HG03439 (cell line): ENCODE results near the gene DISP3.

ENCODE experiments used
- ATAC-seq: cut with Tn5 transposase; IDR thresholded peaks from one replicate; pipeline ENCODE4 v1.9.1; 2021; ENCODE audit warnings: mild to moderate bottlenecking, moderate library complexity; ENCODE audit not compliant: unreplicated experiment

The DISP3 gene

DNA sequence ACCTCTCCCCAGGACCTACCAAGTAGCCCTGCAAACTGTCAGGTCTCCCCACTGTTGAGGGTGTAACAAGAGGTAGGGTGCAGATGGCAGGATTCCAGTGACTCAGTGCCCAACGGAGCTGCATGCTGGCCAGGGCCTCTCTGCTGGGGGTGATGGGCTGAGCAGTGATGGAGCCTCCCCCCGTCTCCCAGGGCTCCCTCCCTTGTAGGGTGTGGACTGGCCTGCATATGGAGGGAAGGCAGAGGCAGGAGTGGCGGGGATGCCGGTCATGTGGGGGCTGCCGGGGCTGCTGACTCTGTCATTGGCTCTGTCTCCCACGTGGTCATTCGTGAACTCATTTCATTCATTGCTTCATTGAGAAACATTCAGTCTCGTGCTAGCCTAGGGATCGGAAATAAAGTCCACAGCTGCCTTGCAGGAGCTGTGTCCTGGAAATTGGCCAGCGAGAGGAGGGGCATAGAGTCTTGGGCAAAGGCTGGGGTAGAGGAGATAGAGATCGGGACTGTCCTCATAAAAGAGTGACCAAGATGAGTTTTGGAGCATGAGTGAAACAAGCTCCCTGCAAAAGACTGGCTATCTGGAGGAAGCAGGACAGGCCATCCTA, 22.9 kb upstream of the DISP3 start:
- no peak for ATAC-seq

- ATAC-seq: no peak
Observed at GRCh38 chr1:11456965-11457364, 22.0 kb upstream of the DISP3 start.

DNA sequence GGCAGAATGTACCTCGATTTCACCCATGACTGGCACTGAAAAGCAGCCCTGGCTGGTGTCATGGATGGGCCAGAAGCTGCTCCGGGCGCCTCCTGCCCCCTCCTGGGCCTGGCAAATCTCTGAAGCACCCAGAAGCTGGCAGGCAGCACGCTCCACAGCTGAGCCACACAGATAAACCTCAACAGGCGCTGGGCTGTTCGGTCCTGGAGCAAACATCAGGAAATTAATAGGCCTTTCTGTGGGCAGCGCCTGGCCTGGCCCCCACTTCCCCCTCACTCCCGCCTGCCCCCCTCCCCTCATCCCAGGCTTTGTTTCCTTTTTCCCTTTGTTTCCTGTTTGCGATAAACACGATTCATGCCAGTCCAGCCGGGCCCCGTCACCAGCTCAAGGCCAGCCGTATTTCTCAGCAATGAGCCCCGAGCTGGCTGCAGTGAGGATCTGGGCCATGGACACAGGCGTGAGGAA, 20.1 kb upstream of the DISP3 start:
- ATAC-seq: no peak

- ATAC-seq: no peak
Observed at GRCh38 chr1:11461531-11462137, 17.3 kb upstream of the DISP3 start.

DNA sequence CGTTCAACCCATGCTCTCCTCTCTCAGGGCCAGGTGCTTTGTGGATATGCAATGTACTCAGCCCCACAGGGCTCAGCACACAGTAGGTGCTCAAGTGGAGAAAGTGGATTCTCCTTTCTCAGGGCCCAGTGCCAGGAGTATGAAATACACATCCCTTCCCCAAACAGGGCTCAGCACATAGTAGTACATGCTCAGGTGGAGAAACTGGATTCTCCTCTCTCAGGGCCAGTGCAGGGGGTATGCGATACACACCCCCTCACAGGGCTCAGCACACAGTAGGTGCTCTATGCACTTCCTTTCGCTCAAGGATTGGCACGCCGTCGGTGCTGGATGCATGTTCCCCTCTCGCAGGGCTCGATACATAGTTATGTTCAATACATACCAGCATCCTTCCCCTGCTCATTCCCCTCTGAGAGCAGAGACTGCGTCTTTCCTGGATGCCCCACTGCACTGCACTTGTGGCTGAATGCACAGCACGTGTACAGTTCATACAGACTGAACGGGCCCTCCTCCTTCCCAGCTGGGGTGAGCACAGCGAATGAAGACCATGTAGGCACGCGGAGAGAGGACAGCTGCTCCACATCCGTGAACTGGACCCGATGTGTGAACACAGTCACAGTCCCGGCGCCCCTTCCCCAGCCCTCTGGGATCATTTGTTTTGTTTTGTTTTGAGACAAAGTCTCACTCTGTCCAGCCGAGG, 16.6 kb upstream of the DISP3 start:
- no peak for ATAC-seq

- ATAC-seq: no peak
Observed at GRCh38 chr1:11463177-11463576, 15.8 kb upstream of the DISP3 start.

GRCh38 chr1:11465307-11465706, 13.6 kb upstream of the DISP3 start:
- no peak for ATAC-seq

DNA sequence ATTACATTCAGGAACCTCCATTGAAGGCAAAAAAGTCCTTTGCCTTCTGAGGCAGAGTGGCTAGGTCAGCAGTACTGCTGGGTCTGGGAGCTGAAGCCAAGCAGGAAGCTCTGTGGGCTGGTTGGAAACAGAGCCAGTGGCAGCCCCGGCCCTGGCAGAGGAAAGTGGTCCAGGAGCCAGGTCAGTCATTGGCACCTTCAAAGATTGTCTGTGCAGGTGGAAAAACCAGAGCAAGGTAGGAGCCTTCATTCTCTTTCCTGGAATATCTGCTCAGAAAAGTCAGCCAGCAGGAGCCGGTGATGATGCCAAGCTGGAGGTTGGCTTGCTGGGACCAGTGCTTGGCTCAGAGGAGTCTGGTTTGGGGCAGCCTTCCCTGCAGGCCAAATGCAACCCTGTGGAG, 12.5 kb upstream of the DISP3 start:
- no peak for ATAC-seq

GRCh38 chr1:11468878-11469277, 10.1 kb upstream of the DISP3 start:
- no peak for ATAC-seq

DNA sequence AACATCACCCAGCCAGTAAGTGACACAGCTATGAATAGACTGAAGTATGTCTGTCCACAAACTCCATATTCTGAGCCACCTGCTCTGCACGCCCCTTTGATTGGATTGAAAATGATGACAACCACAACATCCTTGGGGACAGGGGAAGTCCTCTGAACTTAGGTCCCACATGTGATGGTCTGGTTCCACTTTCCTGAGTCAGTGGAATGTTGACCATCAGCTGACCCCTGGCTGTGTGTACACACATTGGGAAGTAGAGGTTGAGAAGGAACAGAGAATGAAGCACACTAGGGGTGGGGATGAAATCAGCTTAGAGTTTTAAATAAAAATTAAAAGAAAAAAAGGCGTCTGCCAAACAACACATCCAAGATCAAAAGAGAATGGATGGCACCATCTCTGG, 8.0 kb upstream of the DISP3 start:
- no peak for ATAC-seq

- ATAC-seq: no peak
Observed at GRCh38 chr1:11471473-11471872, 7.5 kb upstream of the DISP3 start.

- no peak for ATAC-seq
Observed at GRCh38 chr1:11472284-11472683, 6.7 kb upstream of the DISP3 start.

DNA sequence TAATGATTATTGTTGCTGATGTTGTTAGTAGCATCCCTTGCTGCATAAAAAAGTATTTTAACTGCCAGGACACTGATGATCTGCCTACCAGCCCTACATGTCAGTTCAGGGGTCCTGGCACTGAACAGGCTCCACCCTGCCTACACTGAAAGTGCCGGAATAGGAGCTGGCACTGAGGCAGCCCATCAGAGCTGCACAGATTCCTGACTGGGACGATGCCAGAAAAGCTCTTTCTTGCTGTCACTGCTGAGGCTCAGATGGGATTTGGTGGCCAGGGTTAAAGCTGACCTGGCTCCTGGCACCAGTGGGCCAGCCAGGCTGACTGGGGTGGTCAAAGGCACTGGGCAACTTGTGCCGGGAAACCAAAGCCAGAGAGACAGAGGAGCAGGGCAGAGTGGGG, 6.2 kb upstream of the DISP3 start:
- no peak for ATAC-seq

- ATAC-seq: no peak
Observed at GRCh38 chr1:11473491-11474034, 5.4 kb upstream of the DISP3 start.

DNA sequence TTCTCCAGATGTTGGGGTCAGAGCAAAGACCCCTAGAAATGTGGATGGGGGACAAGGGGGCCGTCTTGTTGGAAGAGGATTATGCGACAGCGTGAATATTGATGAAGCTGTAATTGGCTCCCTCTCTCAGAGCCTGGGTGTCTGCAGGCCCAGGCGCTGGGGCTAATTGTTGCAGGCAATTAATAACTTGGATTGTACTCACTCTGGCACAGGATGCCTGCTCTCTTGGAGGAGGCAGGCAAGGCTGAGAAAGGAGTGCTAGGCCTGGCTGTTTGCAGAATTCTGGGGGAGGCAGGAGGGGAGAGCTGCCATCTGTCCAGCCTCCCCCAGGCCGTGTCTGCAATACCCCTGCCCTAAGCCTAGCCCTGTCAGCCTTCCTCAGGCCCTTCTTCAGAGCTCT, 4.1 kb upstream of the DISP3 start:
- ATAC-seq: no peak

DNA sequence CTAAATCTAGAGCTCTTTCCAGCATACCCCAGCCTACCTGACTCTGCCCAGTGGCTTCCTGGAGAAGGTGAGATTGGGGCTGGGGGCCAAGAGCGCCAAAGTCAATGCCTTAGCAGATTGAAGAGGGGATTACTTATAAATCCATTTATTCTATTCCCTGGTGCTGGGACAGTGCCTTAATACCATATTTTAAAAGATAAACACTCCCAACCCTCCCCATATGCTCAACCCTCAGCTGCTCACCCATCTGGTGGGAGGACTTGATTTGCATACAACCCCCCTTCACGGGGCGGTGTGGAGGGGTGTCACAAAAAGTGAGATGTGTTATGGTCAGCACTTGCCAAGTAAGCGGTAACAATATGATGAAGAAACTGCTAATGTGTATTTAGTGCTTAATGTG, 3.2 kb upstream of the DISP3 start:
- no peak for ATAC-seq

DNA sequence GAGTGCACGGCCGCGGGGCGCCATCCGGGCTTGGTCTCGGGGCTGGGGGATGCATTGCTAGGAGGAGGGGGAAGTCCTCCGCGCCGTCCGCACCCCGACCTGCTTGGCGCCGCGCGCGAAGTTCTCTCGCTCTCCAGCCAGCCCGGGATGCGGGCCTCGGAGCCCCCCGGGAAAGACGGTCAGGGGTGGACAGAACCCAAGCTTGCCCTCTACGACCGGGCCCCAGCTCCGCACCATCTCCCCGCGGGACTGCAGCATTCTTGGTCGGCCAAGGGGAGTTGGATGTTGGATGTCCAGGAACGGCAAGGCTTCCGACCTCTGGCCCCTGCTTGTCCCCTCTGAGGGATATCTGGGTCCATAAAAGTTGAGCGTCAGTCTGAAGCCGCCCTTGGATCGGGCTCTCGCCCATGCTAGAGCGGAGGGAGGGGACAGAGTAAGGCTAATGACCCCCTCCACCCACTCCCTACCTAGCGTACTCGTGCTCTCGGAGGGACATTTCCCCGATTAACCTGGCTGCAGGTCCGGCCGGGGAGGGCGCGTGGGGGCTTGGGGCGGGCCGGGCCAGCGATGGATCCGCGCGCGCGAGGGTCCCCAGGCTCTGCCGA, 522 bp downstream of the DISP3 start:
- ATAC-seq: no peak

DNA sequence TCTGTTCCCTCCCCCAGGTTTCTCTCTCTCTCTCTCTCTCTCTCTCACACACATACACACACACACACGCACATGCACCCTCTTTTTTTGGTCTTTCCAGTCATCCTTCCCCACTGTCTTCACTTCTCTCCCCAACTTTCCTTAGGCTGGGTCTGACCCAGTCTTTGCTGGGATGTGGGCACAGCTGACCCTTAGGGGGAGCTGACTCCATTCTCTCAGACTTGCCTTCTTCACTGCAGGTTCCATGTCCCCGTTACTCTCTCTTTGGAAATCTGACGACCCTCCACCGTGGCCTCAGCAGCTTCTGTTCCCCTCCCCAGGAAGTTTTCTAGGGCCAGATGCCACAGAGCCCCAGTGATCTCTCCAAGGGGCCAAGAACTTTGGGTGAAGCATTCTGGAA, 2.1 kb downstream of the DISP3 start:
- ATAC-seq: no peak

GRCh38 chr1:11482198-11482597, 3.2 kb downstream of the DISP3 start:
- ATAC-seq: no peak

DNA sequence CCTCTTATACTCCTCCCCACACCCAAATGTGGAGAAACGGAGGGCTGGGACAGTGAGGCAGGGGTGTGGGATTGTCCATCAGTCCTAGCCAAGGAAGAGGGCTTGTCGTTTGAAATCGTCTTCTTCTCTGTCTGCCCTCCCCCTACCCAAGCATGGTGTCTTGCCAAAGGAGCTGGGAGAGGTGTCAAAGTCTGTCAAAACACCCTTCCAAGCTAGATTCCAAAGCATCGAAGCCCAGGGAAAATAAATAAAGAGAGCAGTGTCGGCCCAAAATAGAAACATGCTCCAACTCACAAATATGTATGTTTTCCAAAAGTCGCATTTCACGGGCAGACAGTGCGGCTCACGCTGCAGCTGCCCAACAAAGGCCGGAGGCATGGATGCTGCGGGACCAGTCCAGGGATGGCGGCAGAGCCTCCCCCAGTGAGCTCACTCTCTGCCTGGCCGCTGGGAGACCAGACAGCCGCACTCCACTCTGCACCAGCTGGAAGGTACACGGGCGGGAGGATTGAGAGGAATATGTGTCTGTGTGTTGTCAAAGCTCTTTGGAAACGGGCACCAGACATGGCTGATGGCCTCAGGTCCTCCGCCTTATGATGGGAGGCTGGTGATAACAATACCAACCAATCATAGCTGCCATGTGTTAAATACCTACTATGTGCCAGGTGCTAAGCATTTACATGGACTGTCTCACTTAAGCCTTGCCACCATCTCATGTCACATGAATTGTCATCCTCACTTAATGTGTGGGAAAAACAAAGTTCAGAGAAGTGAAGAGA, 3.9 kb downstream of the DISP3 start:
- no peak for ATAC-seq
